Ascending aorta (tissue), 2 donors: ENCODE results near the gene GIMD1. TPM values are rescaled to one million over a fixed set of nuclear protein-coding genes. Genes with fewer than 3 reads are reported as not detected.

Experiments used
- DNase-seq, 2 donors: peaks; one replicate each; pipeline ENCODE4 v3.0.0-alpha.2; 2019; ENCODE audit warnings: low spot score in 2 of 2
- H3K27ac ChIP-seq, 2 donors: fragments of 200-600 bp; sonication (generic); one replicate each; pipeline ENCODE4 v1.5.1; 2016 to 2017; ENCODE audit warnings: mild to moderate bottlenecking in 1 of 2
- H3K27me3 ChIP-seq: fragments of 200-600 bp; sonication (generic); one replicate; pipeline ENCODE4 v1.5.1; 2017
- H3K36me3 ChIP-seq, 2 donors: fragments of 200-600 bp; sonication (generic); one replicate each; pipeline ENCODE4 v1.5.1; 2016
- H3K4me1 ChIP-seq, 2 donors: fragments of 200-600 bp; sonication (generic); one replicate each; pipeline ENCODE4 v1.5.1; 2016 to 2017; ENCODE audit warnings: mild to moderate bottlenecking in 1 of 2
- H3K4me3 ChIP-seq, 2 donors: fragments of 200-600 bp; sonication (generic); one replicate each; pipeline ENCODE4 v1.5.1; 2016 to 2017; ENCODE audit warnings: mild to moderate bottlenecking in 1 of 2
- H3K9me3 ChIP-seq, 2 donors: fragments of 200-600 bp; sonication (generic); one replicate each; pipeline ENCODE4 v1.5.1; 2016
- CTCF ChIP-seq, 3 experiments: fragments of 200-600 bp in 2 of 3; fragments of 450-650 bp in 1 of 3; sonication (generic) in 2 of 3; IDR thresholded peaks; one replicate each; pipeline ENCODE4 v1.5.1; 2016 to 2019; ENCODE audit warnings: antibody characterized with exemption in 3 of 3, mild to moderate bottlenecking in 1 of 3, moderate library complexity in 1 of 3
- intact Hi-C: fragments of 100-400 bp; cut with DNase I; formaldehyde crosslinking; loops from one replicate; pipeline ENCODE4 v1.15.1; 2023
- total RNA-seq: library from RNA; depleted of rRNA; stranded (reverse); fragments of >200 nt; gene quantifications from one replicate; pipeline ENCODE4 v1.1.0, GENCODE V29; 2016

The GIMD1 gene
- total RNA-seq, 1 donor from 2014 or later: not detected

- no peak for TF ChIP-seq CTCF (IDR thresholded peaks at IDR 0.05)
- no peak for DNase-seq
- Histone ChIP-seq H3K27ac (no peak overlapping the region), H3K9me3 (no peaks in the 10 kb centered on the region), H3K4me3 (no peak overlapping the region), H3K27me3 (no peaks in the 10 kb centered on the region), H3K36me3 (peaks cover 4 to 14% of the 10 kb centered on the region in 2 donors), H3K4me1 (peaks cover 0 to 3% of the 10 kb centered on the region in 2 donors)
- intact Hi-C loops: no loop called here
Observed at GRCh38 chr4:106351016-106351415, 17.6 kb downstream of the GIMD1 start.

GRCh38 chr4:106347167-106347566 lies 21.4 kb downstream of the GIMD1 start:
- Histone ChIP-seq H3K4me1 (peaks cover 0 to 2% of the 10 kb centered on the region in 2 donors), H3K4me3 (no peak overlapping the region), H3K9me3 (no peaks in the 10 kb centered on the region), H3K36me3 (peaks cover 4 to 14% of the 10 kb centered on the region in 2 donors), H3K27me3 (no peaks in the 10 kb centered on the region), H3K27ac (no peak overlapping the region)
- intact Hi-C loops: no loop called here
- TF ChIP-seq CTCF (IDR thresholded peaks at IDR 0.05): no peak
- DNase-seq: no peak

GRCh38 chr4:106344647-106344970 lies 24.0 kb downstream of the GIMD1 start:
- H3K27me3 ChIP-seq: no peaks in the 10 kb centered on the region
- H3K9me3 ChIP-seq: peaks cover 9 to 10% of the 10 kb centered on the region in 2 donors
- DNase-seq: no peak
- peaks cover 0 to 2% of the 10 kb centered on the region in 2 donors for H3K4me1 ChIP-seq
- no peak for TF ChIP-seq CTCF (IDR thresholded peaks at IDR 0.05)
- no peak overlapping the region for H3K27ac ChIP-seq
- H3K36me3 ChIP-seq: peaks cover 4 to 33% of the 10 kb centered on the region in 2 donors
- intact Hi-C loops: no loop called here
- no peak overlapping the region for H3K4me3 ChIP-seq

- H3K27me3 ChIP-seq: no peaks in the 10 kb centered on the region
- H3K9me3 ChIP-seq: peaks cover 9 to 10% of the 10 kb centered on the region in 2 donors
- peaks cover 0 to 2% of the 10 kb centered on the region in 2 donors for H3K4me1 ChIP-seq
- H3K4me3 ChIP-seq: no peak overlapping the region
- no peak overlapping the region for H3K27ac ChIP-seq
- no peak for TF ChIP-seq CTCF (IDR thresholded peaks at IDR 0.05)
- H3K36me3 ChIP-seq: peaks cover 4 to 38% of the 10 kb centered on the region in 2 donors
- no peak for DNase-seq
- intact Hi-C loops: no loop called here
Observed at GRCh38 chr4:106343865-106344646, 24.5 kb downstream of the GIMD1 start.

- H3K9me3 ChIP-seq: peaks cover 10 to 18% of the 10 kb centered on the region in 2 donors
- no peaks in the 10 kb centered on the region for H3K27me3 ChIP-seq
- DNase-seq: no peak
- H3K4me3 ChIP-seq: no peak overlapping the region
- peaks cover 0 to 2% of the 10 kb centered on the region in 2 donors for H3K4me1 ChIP-seq
- peaks cover 30 to 54% of the 10 kb centered on the region in 2 donors for H3K36me3 ChIP-seq
- intact Hi-C loops: no loop called here
- H3K27ac ChIP-seq: no peak overlapping the region
- no peak for TF ChIP-seq CTCF (IDR thresholded peaks at IDR 0.05)
Observed at GRCh38 chr4:106340774-106341173, 27.8 kb downstream of the GIMD1 start.
